ENCODE data around the gene FNDC3A.
"Not testable (repeated sequence)": the region's sequence is repeated elsewhere in the genome, so short reads cannot be mapped to it uniquely, and the experiment has no call there.

The FNDC3A gene

GRCh38 chr13:49093376-49093775 is 117.7 kb downstream of the FNDC3A start:
- no peak for DNase-seq

DNA sequence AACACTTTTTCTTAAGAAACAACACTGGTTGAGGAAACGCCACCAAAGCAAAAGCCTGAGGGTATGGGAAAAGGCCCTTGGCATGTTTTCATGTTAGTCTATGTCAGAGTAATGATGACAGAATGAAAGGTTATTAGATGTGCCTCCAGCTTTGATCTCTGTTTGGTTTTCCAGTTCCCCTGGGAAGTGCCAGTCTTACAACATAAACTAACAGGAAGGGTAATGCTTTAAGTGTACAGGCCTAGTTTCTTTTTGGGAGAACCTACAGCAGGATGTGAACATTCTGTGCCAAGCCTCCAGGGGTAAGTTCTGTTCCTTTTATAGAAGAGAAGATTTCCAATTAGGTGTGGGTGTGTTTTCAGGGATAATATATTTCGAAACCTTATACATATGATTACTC is 121.7 kb downstream of the FNDC3A start:
- DNase-seq = peak; percentile 87

GRCh38 chr13:49098198-49098597 is 122.5 kb downstream of the FNDC3A start:
- peak; percentile 75 for DNase-seq

DNA sequence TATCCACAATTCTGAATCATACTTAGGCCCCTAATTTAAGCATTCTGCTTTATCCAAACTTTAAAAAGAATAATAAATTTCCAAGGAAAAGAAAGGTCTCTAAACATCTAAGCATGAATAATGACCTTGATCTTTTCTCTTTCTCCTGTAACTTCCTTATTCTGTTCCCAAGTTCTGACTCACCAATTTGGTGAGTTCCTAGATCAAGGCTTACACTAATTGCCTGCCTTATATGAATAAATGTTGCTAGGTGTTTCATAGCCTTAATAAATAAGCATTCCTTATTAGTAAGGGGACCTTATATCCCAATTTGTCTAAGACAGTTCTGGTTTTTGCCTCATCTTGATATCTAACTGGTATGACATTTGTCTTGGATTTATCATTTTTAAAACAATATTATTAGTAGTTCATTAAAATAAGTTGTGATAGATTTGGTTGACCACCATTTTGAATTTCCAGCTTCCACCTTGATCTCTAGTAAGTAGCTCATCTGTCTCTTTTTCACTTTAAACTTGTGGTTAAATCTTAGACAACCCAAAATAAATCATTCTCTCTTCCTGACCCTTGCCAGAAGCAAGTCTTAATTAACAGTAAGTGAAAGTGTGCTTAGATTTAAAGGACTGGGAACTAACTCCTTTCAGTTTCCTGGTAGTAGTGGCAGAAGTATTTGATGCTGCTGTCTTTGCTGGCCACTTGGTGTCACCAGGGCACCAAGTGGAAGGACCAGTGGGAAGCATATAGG is 123.2 kb downstream of the FNDC3A start:
- peak; percentile 72 for DNase-seq

DNA sequence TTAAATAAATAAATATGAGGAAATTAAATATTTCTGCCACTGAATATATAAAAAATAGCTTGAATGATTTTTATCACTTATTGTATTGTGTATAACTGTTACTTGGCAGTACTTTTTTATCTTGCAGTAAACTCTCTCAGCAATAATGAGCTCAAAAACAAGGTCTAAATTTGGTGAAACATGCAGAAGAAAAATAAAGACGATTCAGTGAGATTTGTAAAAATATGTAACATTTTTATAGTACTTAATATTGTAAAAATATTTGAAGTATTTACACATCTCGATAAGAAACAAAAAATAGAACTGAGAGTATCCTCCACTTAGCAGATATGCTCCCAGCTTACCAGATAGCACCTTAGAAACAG is 123.8 kb downstream of the FNDC3A start:
- no peak for DNase-seq

GRCh38 chr13:49100637-49101570 is 125.2 kb downstream of the FNDC3A start:
- DNase-seq = no peak

DNA sequence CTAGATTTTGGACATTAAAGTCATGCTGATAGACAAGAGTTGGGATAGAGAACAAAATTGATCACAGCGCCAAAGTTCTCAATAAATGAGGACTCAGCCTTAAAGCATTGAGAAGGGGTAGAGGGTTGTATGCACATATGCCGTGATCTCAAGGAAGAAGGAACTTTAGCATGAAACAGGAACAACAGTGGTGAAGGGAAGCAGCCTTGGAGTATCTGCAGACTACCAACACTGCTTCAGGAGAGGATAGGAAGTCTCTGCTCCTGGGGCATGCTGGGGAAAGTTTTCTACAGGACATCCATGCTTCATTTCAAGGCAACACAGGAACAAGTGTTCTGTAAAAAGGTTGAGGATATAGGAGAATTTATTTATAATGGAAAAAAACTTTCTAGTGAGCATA is 132.5 kb downstream of the FNDC3A start:
- DNase-seq = peak; percentile 46

DNA sequence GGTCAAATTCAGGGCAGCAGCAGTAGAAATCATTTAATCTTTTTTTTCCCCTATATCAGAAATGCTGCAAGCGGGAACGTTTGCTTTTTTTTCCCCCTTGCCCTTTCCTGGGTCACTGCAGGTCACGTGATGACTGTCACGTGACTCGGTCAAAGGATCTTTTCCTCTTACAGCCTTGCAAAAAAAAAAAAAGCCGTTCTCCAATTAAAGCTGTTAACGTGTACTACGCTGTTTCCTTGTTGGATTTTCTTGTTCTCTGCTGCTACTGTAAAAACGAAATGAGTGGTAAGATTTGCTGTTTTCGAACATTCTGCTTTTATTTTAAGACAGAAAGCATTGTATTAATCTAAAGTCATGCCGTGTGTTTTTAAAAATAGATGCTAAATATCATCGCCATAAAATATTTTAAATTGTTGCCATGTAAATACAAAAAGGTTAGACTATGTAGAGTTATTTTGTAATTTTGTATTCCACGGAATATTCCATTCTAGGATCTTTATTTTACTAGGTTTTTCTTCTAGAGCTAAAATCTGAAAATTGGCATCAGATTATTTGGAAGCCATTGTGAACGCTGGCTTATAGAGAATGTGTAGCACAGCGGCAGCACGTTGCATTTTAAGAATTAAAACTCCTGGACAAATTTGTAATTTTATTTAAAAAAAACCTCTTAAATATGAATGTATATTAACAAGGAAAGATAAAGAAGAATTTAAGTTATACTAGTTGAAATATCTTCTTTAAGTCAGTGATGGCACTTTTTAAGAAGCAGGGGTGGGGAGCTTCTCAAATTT is 134.6 kb downstream of the FNDC3A start:
- DNase-seq = peak; percentile 89

DNA sequence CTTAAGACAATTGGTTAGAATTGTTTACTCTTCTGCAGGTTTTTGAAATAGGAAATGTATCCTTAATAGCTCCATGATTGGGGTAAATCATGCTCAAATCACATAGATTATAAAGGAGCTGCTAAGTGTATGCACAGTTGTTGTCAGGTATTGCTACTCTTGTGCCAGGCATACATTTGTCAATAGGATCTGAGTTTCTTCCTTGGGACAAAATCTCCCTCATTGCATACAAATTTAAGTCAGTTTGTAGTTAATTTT is 135.1 kb downstream of the FNDC3A start:
- DNase-seq = no peak

GRCh38 chr13:49112782-49113525 is 137.2 kb downstream of the FNDC3A start:
- DNase-seq = peak; percentile 33

DNA sequence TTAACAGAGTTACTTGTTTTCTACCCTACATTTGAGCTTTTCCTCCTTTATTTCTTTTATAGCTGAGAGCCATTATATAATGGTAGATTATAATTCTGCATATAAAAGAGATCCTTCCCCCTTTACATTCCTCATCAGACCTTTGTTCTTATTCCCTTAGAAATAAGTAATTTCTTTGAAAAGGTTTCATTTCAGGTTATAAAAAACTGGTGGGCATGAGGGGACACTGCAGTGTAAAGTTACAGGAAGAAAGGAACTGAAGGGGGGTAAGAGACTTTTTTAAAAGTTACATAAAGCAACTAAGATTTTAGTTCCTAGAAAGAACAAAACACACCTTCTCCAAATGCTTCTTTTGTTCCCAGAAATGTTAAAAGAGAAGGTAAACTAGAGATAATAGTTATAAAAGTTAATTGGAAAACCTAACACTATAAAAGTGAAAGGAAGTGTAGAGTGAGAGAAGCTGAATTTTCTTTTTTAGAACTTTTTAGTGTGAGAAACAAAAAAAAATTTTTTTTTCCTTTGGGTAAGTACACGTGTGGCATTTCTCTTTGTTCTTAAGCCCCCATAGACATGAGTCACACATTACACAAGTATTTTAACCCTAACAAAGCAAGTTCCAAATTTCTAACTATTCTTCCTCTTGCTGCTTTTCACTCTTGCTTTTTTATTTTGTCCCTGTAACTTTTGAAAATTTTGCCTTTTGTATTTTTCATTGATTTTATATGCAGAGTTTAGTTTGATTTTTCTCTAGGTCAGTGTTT is 138.0 kb downstream of the FNDC3A start:
- peak; percentile 42 for DNase-seq

DNA sequence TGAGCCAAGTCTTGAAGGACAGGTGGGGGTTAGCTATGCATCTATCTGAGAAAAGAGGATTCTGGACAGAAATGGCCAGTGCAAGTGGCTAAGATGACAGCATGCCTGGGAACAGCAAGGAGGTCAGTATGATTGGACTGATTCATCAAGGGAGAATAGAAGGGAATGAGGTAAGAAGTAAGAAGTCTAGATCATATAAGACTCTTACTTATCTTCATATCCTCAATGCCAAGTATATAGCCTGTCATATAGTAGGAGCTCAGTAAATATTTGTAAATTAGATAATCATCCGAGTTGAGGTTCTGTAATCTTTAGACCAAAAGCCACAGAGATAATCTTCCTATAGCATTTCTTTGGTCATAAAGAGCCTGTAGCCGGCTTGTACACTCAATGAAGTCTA is 141.2 kb downstream of the FNDC3A start:
- DNase-seq = no peak

DNA sequence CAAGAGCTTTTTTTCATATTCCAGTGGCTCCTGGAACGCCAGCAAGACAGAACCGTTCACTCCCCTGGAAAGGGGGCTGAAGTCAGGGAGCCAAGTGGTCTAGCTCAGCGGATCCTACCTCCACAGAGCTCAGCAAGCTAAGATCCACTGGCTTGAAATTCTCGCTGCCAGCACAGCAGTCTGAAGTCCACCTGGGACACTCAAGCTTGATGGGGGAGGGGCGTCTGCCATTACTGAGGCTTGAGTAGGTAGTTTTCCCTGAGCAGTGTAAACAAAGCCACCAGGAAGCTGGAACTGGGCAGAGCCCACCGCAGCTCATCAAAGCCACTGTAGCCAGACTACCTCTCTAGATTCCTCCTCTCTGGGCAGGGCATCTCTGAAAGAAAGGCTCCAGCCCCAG is 142.7 kb downstream of the FNDC3A start:
- DNase-seq = not testable (repeated sequence)

- no peak for DNase-seq
These were observed 149.1 kb downstream of the FNDC3A start for GRCh38 chr13:49124693-49125304.

DNA sequence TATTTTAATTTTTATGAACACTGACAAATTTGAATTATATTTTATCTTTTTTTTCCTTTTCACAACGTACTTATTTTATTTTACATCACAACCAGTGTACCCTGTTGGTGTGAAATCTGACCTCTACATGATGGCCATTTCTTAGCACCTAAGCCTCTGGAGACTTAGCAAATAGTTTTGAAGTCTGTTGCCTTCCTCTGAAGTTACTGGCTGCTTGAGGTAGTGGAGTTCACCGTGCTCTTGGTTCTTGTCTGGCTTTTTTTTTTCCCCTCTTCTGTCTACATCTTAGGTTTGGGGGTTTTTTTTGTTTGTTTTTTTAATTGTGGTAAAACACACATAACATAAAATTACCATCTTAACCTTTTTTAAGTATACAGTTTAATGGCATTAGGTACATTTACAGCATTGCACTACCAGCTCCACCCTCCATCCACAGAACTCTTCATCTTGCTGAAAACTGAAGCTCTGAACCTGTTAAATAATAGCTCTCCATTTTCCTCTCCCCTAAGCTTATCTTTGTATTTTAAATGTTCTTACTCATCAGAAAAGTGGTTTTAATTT is 150.3 kb downstream of the FNDC3A start:
- no peak for DNase-seq

DNA sequence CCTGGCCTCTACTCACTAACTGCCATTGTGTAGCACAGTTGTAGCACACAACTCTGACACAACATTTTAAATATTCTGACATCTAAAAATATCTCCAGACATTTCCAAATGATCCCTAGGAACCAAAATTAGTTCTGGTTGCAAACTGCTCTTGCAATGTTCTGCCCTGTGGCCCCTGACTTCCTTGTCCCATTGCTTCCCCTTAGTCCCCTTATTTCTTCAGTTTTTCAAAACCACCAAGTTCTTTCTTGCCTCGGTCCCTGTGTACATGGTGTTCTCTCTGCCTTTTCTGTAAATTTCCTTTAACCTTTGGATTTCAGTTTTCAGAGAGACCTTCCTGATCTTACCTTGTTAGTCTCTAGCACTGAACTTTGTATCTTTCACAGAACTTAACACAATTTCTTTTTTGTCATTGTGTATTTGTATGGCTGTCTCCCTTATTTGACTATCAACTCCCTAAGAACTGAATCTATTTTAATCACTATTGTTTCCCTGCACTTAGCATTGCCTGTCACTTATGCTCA is 156.8 kb downstream of the FNDC3A start:
- DNase-seq = peak; percentile 53

DNA sequence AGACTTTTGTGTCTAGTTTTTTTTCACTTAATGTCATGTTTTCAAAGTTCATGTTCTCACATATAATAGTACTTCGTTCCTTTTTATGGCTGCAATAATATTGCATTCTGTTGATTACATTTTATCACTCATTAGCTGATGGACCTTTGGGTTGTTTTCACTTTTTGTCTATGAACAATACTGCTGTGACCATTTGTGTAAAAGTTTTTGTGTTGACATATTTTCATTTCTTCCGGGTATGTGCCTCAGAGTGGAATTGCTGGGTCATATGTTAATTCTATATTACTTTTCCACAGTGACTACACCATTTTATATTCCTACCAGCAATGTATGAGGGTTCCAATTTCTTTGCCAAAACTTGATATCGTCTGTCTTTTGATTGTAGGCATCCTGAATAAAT is 158.6 kb downstream of the FNDC3A start:
- DNase-seq = no peak

DNA sequence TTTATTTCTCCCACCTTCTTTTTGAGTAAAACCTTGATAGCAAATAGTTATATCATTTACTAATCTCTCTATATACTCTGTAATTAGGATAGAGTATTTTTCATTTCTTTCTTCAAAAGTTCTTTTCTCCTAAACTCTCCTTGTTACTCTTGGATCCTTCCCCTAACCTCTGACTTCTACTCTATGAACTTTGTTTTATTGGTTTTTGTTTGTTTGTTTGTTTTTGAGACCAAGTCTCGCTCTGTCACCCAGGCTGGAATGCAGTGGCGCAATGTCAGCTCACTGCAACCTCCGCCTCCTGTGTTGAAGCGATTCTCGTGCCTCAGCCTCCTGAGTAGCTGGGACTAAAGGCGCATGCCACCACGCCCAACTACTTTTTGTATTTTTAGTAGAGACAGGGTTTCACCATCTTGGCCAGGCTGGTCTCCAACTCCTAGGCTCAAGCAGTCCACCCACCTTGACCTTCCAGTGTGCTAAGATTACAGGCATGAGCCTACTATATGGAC is 161.5 kb downstream of the FNDC3A start:
- DNase-seq = not testable (repeated sequence)

DNA sequence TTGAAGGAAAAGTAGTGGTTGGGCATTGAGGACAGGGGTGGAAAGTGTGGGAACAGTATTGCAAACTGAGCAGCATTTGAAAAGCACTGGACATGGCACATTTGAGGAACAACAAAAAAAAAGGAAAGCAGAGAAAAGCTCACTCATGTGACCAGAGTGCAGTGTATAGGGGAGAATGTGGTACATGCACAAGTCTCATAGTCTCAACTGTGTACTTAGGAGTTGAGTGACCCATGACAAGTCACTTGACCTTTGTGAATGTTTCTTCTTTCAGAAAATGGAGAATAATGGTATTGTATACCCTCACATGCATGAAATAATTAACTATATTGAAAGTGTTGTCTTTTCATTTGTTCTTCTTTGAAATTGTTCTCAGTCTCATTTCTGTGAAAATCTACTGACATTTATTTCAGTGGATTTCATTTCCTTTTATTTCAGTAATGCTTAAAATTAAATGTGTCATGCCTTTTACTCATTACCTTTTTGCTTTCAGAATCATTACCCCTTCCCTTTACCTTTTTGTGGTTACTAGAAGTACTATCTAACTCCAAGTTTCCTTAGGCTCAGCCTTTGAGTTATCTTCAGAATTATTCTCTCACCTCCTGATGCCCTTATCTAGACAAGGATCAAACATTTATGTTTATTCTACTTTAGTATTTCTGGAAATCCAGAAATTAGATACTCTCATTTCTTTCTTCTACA is 165.3 kb downstream of the FNDC3A start:
- peak; percentile 6 for DNase-seq

GRCh38 chr13:49146950-49147355 is 171.2 kb downstream of the FNDC3A start:
- DNase-seq = peak; percentile 70

All from inflammatory macrophage treated with lipopolysaccharide for 4 hours (primary cell).